ENCODE results near the gene CYB5A.

Gene CYB5A

DNA sequence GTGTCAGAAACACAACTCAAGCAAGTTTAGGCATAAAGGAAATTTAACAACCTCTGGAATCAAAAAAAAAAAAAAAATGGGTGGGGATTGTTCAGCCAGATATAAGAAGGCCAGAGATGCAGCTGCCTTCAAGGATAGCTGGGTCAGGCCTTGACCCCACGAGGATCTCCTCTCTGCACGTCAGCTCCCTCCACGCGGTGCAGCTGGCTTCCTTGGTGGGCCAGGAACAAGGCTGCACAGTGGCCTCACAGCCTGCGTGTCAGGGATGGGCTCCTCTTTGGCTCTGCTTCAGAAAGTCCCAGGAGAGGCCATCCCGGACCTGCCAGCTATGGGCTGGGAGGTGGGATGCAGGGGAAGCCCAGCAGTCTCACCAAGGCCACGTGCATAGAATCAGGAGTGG lies 88.0 kb downstream of the CYB5A start:
- no peak for DNase-seq

Data from activated T-cell treated with anti-CD3 and anti-CD28 coated beads for 4 hours (primary cell).